ENCODE measurements around the gene ACBD6. TPM values are rescaled to one million over a fixed set of nuclear protein-coding genes. Genes with fewer than 3 reads are reported as not detected.
"Not testable (repeated sequence)": the region's sequence is repeated elsewhere in the genome, so short reads cannot be mapped to it uniquely, and the experiment has no call there.

Gene ACBD6
- total and polyA plus RNA-seq, 5 donors from 2014 or later, result 23.4 to 34.9 (median 25.5) TPM

DNA sequence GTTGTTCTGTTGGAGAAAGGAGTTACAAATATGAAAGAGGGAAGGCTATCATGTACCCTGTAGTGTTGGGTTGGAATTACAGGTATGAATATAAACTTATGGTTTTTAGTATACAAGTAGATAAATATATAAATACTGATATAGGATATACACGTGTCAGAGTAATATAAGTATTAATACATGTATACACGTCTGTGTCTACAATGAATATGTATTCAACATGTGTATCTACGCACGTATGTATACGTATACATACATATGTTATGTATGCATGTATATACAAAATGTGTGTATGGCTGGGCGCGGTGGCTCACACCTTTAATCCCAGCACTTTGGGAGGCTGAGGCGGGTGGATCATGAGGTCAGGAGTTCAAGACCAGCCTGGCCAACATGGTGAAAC is 17.9 kb downstream of the ACBD6 start:
- Histone ChIP-seq H3K27ac (ENCODE audit: insufficient read depth, low read length, poor library complexity, severe bottlenecking) (no peak overlapping the region), H3K27me3 (ENCODE audit: control insufficient read depth, insufficient read depth, low read length) (no peaks in the 10 kb centered on the region), H3K4me3 (ENCODE audit: low read depth, low read length) (no peak overlapping the region), H3K9me3 (ENCODE audit: control insufficient read depth in 2 of 2, low read length in 2 of 2) (no peaks in the 10 kb centered on the region), H3K4me1 (ENCODE audit: control insufficient read depth, insufficient read depth, low read length, poor library complexity, severe bottlenecking) (peaks cover 4% of the 10 kb centered on the region), H3K36me3 (ENCODE audit: control insufficient read depth, insufficient read depth, low read length) (peaks cover 2% of the 10 kb centered on the region)
- peaks cover 15 to 39% (median 19%) of the 10 kb centered on the region in 4 donors for H3K4me1 Mint-ChIP-seq
- peaks cover 20% of the 10 kb centered on the region for H3K36me3 Mint-ChIP-seq
- H3K27ac Mint-ChIP-seq, result peak overlapping the region in 1 of 3 donors; percentile 18
- no peak for DNase-seq
- no peak for ATAC-seq (ENCODE audit: low read depth in 2 of 2)
- no peak overlapping the region for H3K4me3 Mint-ChIP-seq
- no peaks in the 10 kb centered on the region for H3K9me3 Mint-ChIP-seq
- H3K27me3 Mint-ChIP-seq, result no peaks in the 10 kb centered on the region

DNA sequence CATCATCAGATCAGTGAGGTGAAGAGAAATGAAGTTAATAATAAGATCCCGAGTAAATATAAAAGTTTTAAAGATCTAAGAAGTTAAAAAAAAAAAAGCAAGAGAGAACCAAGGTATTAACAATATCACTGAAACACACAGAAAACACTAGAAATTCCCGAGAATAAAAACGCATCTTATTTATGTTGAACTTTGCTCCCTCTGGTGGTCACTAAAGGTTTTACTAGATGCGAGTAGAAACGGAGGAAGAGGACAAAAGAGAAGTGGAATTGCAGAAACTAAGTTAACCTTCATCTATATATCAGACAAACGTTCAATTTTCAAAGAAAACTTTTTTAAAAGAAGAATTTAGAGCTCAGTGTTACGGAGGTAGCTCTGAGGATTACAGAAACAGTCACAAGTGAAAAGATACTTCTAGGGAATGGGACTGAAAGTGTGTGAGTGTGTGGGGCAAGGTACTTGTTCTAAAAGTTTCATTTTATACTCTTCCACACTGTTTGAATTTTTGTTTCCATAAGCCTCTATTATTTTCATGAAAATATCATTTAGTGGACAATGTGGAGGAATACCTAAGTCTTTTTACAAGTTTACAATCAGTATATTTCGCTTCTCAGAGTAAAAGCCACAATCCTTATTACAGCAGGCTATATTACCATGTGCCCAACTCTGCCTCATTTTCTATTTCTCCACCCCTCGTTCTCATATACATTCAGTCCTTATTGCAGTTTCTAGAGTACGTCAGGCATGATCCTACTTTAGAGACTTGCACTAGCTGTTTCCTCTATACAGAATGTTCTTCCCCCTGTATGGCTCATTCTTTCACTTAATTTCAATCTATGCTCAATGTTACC is 19.7 kb downstream of the ACBD6 start:
- Histone ChIP-seq H3K27me3 (ENCODE audit: control insufficient read depth, insufficient read depth, low read length) (no peaks in the 10 kb centered on the region), H3K9me3 (ENCODE audit: control insufficient read depth in 2 of 2, low read length in 2 of 2) (no peaks in the 10 kb centered on the region), H3K4me3 (ENCODE audit: low read depth, low read length) (peak overlapping the region; percentile 46), H3K36me3 (ENCODE audit: control insufficient read depth, insufficient read depth, low read length) (peaks cover 9% of the 10 kb centered on the region), H3K4me1 (ENCODE audit: control insufficient read depth, insufficient read depth, low read length, poor library complexity, severe bottlenecking) (peaks cover 4% of the 10 kb centered on the region), H3K27ac (ENCODE audit: insufficient read depth, low read length, poor library complexity, severe bottlenecking) (no peak overlapping the region)
- Mint-ChIP-seq H3K9me3 (no peaks in the 10 kb centered on the region), H3K27ac (no peak overlapping the region), H3K4me3 (peak overlapping the region in 1 of 4 donors; percentile 51), H3K4me1 (peaks cover 13 to 35% (median 18%) of the 10 kb centered on the region in 4 donors), H3K36me3 (peaks cover 27% of the 10 kb centered on the region), H3K27me3 (no peaks in the 10 kb centered on the region)
- ATAC-seq (ENCODE audit: low read depth in 2 of 2), result peak in 1 of 2 donors; percentile 55
- peak in 2 of 3 donors; percentile 33 to 62 for DNase-seq

DNA sequence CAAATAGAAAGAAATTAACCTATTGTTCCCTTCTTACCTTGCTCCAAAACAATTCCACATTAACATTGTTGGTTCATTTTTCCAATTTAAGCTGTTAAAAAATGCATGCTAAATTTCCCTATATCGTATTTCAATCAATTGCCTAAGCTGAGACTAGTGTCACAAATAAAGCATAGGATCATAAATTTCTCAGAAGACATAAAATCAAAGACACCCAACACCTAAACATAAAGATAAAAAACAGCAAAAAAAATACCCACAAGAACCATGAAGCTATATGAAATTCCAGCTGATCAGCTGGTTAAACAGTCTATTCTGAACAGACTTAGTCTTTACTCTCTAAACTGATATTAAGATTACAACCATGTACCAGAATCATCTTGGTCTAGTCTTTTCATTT is 32.3 kb downstream of the ACBD6 start:
- Mint-ChIP-seq H3K4me3 (no peak overlapping the region), H3K27ac (no peak overlapping the region), H3K4me1 (peaks cover 0 to 30% (median 22%) of the 10 kb centered on the region in 4 donors), H3K27me3 (no peaks in the 10 kb centered on the region), H3K9me3 (peaks cover 0 to 8% (median 4%) of the 10 kb centered on the region in 7 donors), H3K36me3 (peaks cover 41% of the 10 kb centered on the region)
- no peak overlapping the region for H3K4me3 ChIP-seq (ENCODE audit: low read depth, low read length)
- H3K36me3 ChIP-seq (ENCODE audit: control insufficient read depth, insufficient read depth, low read length), result peaks cover 3% of the 10 kb centered on the region
- no peaks in the 10 kb centered on the region for H3K4me1 ChIP-seq (ENCODE audit: control insufficient read depth, insufficient read depth, low read length, poor library complexity, severe bottlenecking)
- H3K27ac ChIP-seq (ENCODE audit: insufficient read depth, low read length, poor library complexity, severe bottlenecking), result no peak overlapping the region
- ATAC-seq (ENCODE audit: low read depth in 2 of 2) (no peak), DNase-seq (no peak)
- no peaks in the 10 kb centered on the region for H3K27me3 ChIP-seq (ENCODE audit: control insufficient read depth, insufficient read depth, low read length)
- H3K9me3 ChIP-seq (ENCODE audit: control insufficient read depth in 2 of 2, low read length in 2 of 2), result no peaks in the 10 kb centered on the region

DNA sequence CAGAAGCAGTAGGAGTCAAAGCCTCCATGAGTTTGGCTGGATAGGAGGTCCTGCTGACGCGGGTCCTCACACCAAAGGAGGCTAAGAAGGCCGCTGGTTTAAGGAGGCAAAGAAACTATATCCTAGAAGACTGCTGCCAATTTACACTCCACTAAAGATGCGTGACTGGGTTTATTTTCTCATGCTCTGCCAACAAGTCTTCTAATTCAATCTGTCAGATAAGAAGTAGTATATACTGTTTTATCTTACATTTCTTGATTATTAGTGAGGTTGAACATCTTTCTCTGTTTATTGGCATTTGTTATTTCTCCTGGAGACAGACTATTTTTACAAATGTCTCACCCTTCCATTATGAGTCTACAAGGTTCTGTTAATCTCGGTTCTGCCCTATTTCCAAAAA is 34.1 kb downstream of the ACBD6 start:
- peaks cover 6 to 8% of the 10 kb centered on the region in 2 experiments for H3K9me3 ChIP-seq (ENCODE audit: control insufficient read depth in 2 of 2, low read length in 2 of 2)
- H3K4me1 Mint-ChIP-seq, result peaks cover 2 to 36% (median 22%) of the 10 kb centered on the region in 4 donors
- H3K27me3 ChIP-seq (ENCODE audit: control insufficient read depth, insufficient read depth, low read length), result no peaks in the 10 kb centered on the region
- no peak overlapping the region for H3K27ac ChIP-seq (ENCODE audit: insufficient read depth, low read length, poor library complexity, severe bottlenecking)
- no peaks in the 10 kb centered on the region for H3K4me1 ChIP-seq (ENCODE audit: control insufficient read depth, insufficient read depth, low read length, poor library complexity, severe bottlenecking)
- H3K27ac Mint-ChIP-seq, result peak overlapping the region in 1 of 3 donors; percentile 20
- peaks cover 0 to 19% (median 11%) of the 10 kb centered on the region in 7 donors for H3K9me3 Mint-ChIP-seq
- no peaks in the 10 kb centered on the region for H3K27me3 Mint-ChIP-seq
- H3K36me3 ChIP-seq (ENCODE audit: control insufficient read depth, insufficient read depth, low read length), result peaks cover 3% of the 10 kb centered on the region
- peaks cover 55% of the 10 kb centered on the region for H3K36me3 Mint-ChIP-seq
- DNase-seq (no peak), ATAC-seq (ENCODE audit: low read depth in 2 of 2) (no peak)
- peak overlapping the region in 1 of 4 donors; percentile 2 for H3K4me3 Mint-ChIP-seq
- no peak overlapping the region for H3K4me3 ChIP-seq (ENCODE audit: low read depth, low read length)

DNA sequence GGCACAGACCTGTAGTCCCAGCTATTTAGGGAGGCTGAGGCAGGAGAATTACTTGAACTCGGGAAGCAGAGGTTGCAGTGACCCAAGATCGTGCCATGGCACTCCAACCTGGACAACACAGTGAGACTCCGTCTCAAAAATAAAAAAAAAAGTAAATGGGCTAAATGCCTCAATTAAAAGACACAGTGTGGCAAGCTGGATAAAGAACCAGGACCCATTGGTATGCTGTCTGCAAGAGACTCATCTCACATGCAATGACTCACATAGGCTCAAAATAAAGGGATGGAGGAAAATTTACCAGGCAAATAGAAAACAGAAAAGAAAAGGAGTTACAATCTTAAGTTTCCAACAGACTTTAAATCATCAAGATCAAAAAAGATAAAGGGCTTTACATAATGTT is 40.3 kb downstream of the ACBD6 start:
- H3K36me3 Mint-ChIP-seq, result peaks cover 53% of the 10 kb centered on the region
- no peaks in the 10 kb centered on the region for H3K27me3 ChIP-seq (ENCODE audit: control insufficient read depth, insufficient read depth, low read length)
- H3K27me3 Mint-ChIP-seq, result no peaks in the 10 kb centered on the region
- no peak for ATAC-seq (ENCODE audit: low read depth in 2 of 2)
- H3K36me3 ChIP-seq (ENCODE audit: control insufficient read depth, insufficient read depth, low read length), result peaks cover 3% of the 10 kb centered on the region
- H3K9me3 ChIP-seq (ENCODE audit: control insufficient read depth in 2 of 2, low read length in 2 of 2), result peaks cover 13 to 18% of the 10 kb centered on the region in 2 experiments
- H3K27ac Mint-ChIP-seq, result no peak overlapping the region
- H3K4me1 ChIP-seq (ENCODE audit: control insufficient read depth, insufficient read depth, low read length, poor library complexity, severe bottlenecking), result no peaks in the 10 kb centered on the region
- no peak for DNase-seq
- no peak overlapping the region for H3K4me3 Mint-ChIP-seq
- H3K9me3 Mint-ChIP-seq, result peaks cover 0 to 39% (median 19%) of the 10 kb centered on the region in 7 donors
- H3K4me1 Mint-ChIP-seq, result peaks cover 14 to 34% (median 26%) of the 10 kb centered on the region in 4 donors
- H3K27ac ChIP-seq (ENCODE audit: insufficient read depth, low read length, poor library complexity, severe bottlenecking), result no peak overlapping the region
- H3K4me3 ChIP-seq (ENCODE audit: low read depth, low read length), result no peak overlapping the region

DNA sequence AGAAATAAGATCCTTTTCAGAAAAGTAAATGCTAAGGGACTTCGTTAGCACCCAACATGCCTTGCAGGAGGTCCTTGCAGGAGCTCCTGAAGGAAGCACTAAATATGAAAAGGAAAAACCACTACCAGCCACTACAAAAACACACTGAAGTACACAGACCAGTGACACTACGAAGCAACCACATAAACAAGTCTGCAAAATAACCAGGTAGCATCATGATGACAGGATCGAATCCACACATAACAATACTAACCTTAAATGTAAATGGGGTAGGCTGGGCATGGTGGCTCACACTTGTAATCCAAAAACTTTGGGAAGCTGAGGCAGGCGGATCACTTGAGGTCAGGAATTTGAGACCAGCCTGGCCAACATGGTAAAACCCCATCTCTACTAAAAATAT is 40.7 kb downstream of the ACBD6 start:
- ATAC-seq (ENCODE audit: low read depth in 2 of 2); H3K4me1 ChIP-seq (ENCODE audit: control insufficient read depth, insufficient read depth, low read length, poor library complexity, severe bottlenecking); DNase-seq; H3K4me3 ChIP-seq (ENCODE audit: low read depth, low read length); H3K27me3 ChIP-seq (ENCODE audit: control insufficient read depth, insufficient read depth, low read length); H3K4me3 Mint-ChIP-seq; H3K36me3 ChIP-seq (ENCODE audit: control insufficient read depth, insufficient read depth, low read length); H3K27me3 Mint-ChIP-seq; H3K27ac ChIP-seq (ENCODE audit: insufficient read depth, low read length, poor library complexity, severe bottlenecking): not testable (repeated sequence)
- H3K27ac Mint-ChIP-seq, result peak overlapping the region in 1 of 3 donors; percentile 12
- peaks cover 57% of the 10 kb centered on the region for H3K36me3 Mint-ChIP-seq
- peaks cover 17 to 36% (median 27%) of the 10 kb centered on the region in 4 donors for H3K4me1 Mint-ChIP-seq
- peaks cover 0 to 39% (median 19%) of the 10 kb centered on the region in 7 donors for H3K9me3 Mint-ChIP-seq
- H3K9me3 ChIP-seq (ENCODE audit: control insufficient read depth in 2 of 2, low read length in 2 of 2), result peaks cover 13 to 18% of the 10 kb centered on the region in 2 experiments

DNA sequence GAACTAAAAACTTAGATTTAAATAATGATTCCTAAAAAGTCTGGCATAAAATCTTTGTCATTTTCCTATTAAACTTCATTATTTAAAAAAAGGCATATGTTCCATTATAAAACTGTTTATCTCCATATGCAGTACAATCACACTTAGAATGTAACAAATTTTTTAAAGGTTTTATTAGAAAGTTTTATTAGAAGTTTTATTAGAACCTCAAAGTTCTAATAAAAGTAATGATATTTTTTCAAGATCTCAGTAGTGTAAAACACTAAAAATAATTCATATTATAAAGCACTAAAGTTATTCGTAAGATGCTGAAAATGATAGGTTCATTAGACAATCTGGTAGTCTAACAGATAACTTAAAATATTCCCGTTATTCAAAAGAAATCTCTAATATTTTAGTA is 43.6 kb downstream of the ACBD6 start:
- peaks cover 3 to 36% (median 11%) of the 10 kb centered on the region in 7 donors for H3K9me3 Mint-ChIP-seq
- no peak overlapping the region for H3K4me3 Mint-ChIP-seq
- DNase-seq, result no peak
- Histone ChIP-seq H3K27me3 (ENCODE audit: control insufficient read depth, insufficient read depth, low read length) (no peaks in the 10 kb centered on the region), H3K4me1 (ENCODE audit: control insufficient read depth, insufficient read depth, low read length, poor library complexity, severe bottlenecking) (no peaks in the 10 kb centered on the region), H3K27ac (ENCODE audit: insufficient read depth, low read length, poor library complexity, severe bottlenecking) (no peak overlapping the region), H3K4me3 (ENCODE audit: low read depth, low read length) (no peak overlapping the region), H3K36me3 (ENCODE audit: control insufficient read depth, insufficient read depth, low read length) (no peaks in the 10 kb centered on the region), H3K9me3 (ENCODE audit: control insufficient read depth in 2 of 2, low read length in 2 of 2) (peaks cover 8 to 13% of the 10 kb centered on the region in 2 experiments)
- H3K27ac Mint-ChIP-seq, result no peak overlapping the region
- peaks cover 17 to 35% (median 21%) of the 10 kb centered on the region in 4 donors for H3K4me1 Mint-ChIP-seq
- ATAC-seq (ENCODE audit: low read depth in 2 of 2), result no peak
- peaks cover 50% of the 10 kb centered on the region for H3K36me3 Mint-ChIP-seq
- no peaks in the 10 kb centered on the region for H3K27me3 Mint-ChIP-seq
